ENCODE data around the gene RAMP3. TPM values are rescaled to one million over a fixed set of nuclear protein-coding genes. Genes with fewer than 3 reads are reported as not detected.

Gene RAMP3
- total RNA-seq, 1 donor from 2014 or later, result 586 TPM

DNA sequence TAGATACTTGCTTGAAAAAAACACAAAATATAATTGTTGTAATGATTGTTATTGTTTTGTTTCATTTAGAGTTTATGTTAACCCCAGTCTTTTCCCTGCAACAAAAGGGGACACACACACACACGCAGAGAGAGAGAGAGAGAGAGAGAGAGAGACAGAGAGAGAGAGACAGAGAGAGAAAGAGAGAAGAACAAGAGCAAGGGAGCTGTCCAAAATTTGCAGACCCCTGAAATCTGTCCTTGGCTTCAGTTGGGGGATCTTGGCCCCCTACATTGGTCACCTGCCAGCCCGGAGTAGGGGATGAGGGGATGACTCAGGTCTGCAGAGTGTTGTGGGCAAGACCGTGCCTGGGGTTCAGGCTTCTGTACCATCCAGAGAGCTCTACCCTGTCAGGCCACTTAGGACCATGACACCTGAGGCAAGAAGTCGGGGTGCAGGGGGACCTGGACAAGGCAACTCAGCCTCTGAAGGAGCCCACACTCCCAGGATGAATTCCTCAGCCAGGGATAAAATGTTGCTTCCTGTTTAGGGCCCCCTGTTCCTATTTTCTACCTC is 73.1 kb downstream of the RAMP3 start:
- Histone ChIP-seq H3K9me3 (no peaks in the 10 kb centered on the region), H3K27ac (no peak overlapping the region), H3K27me3 (no peaks in the 10 kb centered on the region), H3K4me3 (no peak overlapping the region), H3K4me1 (no peaks in the 10 kb centered on the region), H3K36me3 (no peaks in the 10 kb centered on the region)
- DNase-seq (ENCODE audit: low spot score in 2 of 2), result no peak
- intact Hi-C loops (cut with DNase I), result no loop called here
- TF ChIP-seq, protein P1, sequence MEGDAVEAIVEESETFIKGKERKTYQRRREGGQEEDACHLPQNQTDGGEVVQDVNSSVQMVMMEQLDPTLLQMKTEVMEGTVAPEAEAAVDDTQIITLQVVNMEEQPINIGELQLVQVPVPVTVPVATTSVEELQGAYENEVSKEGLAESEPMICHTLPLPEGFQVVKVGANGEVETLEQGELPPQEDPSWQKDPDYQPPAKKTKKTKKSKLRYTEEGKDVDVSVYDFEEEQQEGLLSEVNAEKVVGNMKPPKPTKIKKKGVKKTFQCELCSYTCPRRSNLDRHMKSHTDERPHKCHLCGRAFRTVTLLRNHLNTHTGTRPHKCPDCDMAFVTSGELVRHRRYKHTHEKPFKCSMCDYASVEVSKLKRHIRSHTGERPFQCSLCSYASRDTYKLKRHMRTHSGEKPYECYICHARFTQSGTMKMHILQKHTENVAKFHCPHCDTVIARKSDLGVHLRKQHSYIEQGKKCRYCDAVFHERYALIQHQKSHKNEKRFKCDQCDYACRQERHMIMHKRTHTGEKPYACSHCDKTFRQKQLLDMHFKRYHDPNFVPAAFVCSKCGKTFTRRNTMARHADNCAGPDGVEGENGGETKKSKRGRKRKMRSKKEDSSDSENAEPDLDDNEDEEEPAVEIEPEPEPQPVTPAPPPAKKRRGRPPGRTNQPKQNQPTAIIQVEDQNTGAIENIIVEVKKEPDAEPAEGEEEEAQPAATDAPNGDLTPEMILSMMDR (IDR thresholded peaks at IDR 0.05), result no peak

DNA sequence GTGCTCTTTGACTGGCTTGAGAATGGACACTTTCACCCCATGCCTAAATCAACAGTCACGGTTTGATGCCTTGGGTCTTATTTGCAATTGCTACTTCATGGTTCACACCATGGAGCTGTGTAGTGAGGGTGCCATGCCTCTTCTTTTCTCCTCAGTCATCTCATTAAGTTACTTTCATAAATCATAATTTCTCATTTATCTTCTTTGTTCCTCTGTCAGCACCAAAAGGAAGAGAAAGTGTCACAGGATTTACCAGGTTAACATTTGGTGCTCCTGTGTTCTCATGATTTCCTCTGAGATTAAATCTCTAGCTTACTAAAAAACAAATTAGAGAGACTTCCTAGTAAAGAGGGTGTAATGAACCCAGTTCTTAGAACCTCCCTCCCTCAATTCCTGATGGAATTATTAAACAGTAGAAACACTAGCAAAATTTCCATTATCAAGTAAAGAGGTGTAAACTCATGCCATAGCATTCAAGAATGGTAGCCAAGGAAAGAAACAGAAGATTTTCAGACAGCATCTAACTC is 75.7 kb downstream of the RAMP3 start:
- DNase-seq (ENCODE audit: low spot score in 2 of 2), result no peak
- intact Hi-C loops (cut with DNase I), result no loop called here

More for the DNA sequence above, 75.7 kb downstream of the RAMP3 start:
- Histone ChIP-seq H3K27ac (no peak overlapping the region), H3K4me1 (no peaks in the 10 kb centered on the region), H3K9me3 (no peaks in the 10 kb centered on the region), H3K4me3 (no peak overlapping the region), H3K27me3 (no peaks in the 10 kb centered on the region), H3K36me3 (no peaks in the 10 kb centered on the region)
- TF ChIP-seq, protein P1 (IDR thresholded peaks at IDR 0.05), result no peak

Other genes with a start within 250 kb of the RAMP3 start
- 5.9 TPM for gene MYO1G, start 178.8 kb upstream of the RAMP3 start, total RNA-seq
- 61.5 TPM for gene CCM2, start 157.6 kb upstream of the RAMP3 start, total RNA-seq
- 7.1 TPM for gene NACAD, start 68.8 kb upstream of the RAMP3 start, total RNA-seq
- gene TBRG4, start 46.1 kb upstream of the RAMP3 start, total RNA-seq, result 216 TPM

Measured in ascending aorta (tissue), 2 donors.